Activated naive CD8-positive, alpha-beta T cell treated with anti-CD3 and anti-CD28 coated beads, Interleukin-2, amount 50 U/mL, for 24 hours (primary cell): ENCODE measurements around the gene PIGR.

Experiments
- ATAC-seq: fragments of 150-1000 bp; cut with Tn5 transposase; one replicate; pipeline ENCODE4 v1.10.0; 2021
- DNase-seq: peaks from one replicate; pipeline ENCODE4 v3.0.0; 2021
- H3K27ac Mint-ChIP-seq: one replicate; pipeline ENCODE4 v1.8.0; 2021; ENCODE audit warnings: mild to moderate bottlenecking, mixed read lengths
- H3K27me3 Mint-ChIP-seq: one replicate; pipeline ENCODE4 v1.8.0; 2021; ENCODE audit warnings: mixed read lengths
- H3K36me3 Mint-ChIP-seq: one replicate; pipeline ENCODE4 v1.8.0; 2021; ENCODE audit warnings: low read depth, mixed read lengths
- H3K4me1 Mint-ChIP-seq: one replicate; pipeline ENCODE4 v1.8.0; 2021; ENCODE audit warnings: mixed read lengths
- H3K4me3 Mint-ChIP-seq: one replicate; pipeline ENCODE4 v1.8.0; 2021; ENCODE audit warnings: mild to moderate bottlenecking, moderate library complexity, mixed read lengths
- H3K9me3 Mint-ChIP-seq: one replicate; pipeline ENCODE4 v1.8.0; 2021; ENCODE audit warnings: mixed read lengths

Gene PIGR

GRCh38 chr1:206916000-206916709 is 30.1 kb downstream of the PIGR start:
- Mint-ChIP-seq H3K27ac (no peak overlapping the region), H3K4me3 (no peak overlapping the region), H3K4me1 (peaks cover 81% of the 10 kb centered on the region), H3K27me3 (no peaks in the 10 kb centered on the region), H3K9me3 (no peaks in the 10 kb centered on the region), H3K36me3 (peaks cover 43% of the 10 kb centered on the region)
- DNase-seq (no peak), ATAC-seq (peak; percentile 60)

- Mint-ChIP-seq H3K27me3 (no peaks in the 10 kb centered on the region), H3K4me3 (no peak overlapping the region), H3K36me3 (peaks cover 41% of the 10 kb centered on the region), H3K27ac (no peak overlapping the region), H3K9me3 (no peaks in the 10 kb centered on the region), H3K4me1 (peaks cover 91% of the 10 kb centered on the region)
- DNase-seq (no peak), ATAC-seq (no peak)
These were observed 31.1 kb downstream of the PIGR start for GRCh38 chr1:206915030-206915735.

- Mint-ChIP-seq H3K4me1 (peaks cover 90% of the 10 kb centered on the region), H3K36me3 (peaks cover 39% of the 10 kb centered on the region), H3K27ac (no peak overlapping the region)
These were observed 32.3 kb downstream of the PIGR start for GRCh38 chr1:206913766-206914537.

DNA sequence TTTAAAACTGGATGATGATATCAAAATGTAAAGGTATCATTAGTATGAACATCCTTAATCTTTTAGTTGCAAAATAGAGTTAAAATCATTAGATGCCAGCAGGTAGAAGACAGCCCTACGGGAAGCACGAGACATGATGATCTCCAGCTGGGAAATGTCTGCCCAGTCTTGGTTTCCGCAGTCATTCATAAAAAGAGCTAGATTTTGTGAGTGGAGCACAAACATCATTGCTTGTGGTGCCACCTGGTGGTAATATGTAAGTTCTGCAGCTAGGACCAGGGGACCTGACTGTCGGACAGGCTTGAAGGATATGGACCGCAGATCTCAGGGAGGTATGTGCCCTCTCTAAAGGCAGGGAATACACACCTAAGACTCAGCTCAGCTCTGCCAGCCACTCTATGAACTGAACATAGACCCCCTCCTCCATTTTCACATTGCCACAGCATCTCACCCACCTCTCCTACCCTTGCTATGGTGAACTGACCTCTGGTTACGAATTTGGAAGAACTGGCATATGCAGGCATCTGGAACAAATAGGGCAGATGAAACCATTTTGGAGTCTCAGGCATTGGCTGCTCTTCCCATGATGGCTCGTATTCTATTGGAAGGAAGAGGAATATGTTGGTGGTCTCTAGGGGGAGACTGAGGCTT is 33.7 kb downstream of the PIGR start:
- Mint-ChIP-seq H3K4me1 (peaks cover 91% of the 10 kb centered on the region), H3K4me3 (no peak overlapping the region), H3K9me3 (no peaks in the 10 kb centered on the region), H3K27ac (peak overlapping the region; percentile 0), H3K27me3 (no peaks in the 10 kb centered on the region), H3K36me3 (peaks cover 41% of the 10 kb centered on the region)
- no peak for ATAC-seq
- DNase-seq, result peak; percentile 63

More at GRCh38 chr1:206913766-206914537, 32.3 kb downstream of the PIGR start:
- ATAC-seq (no peak), DNase-seq (no peak)
- Mint-ChIP-seq H3K4me3 (no peak overlapping the region), H3K27me3 (no peaks in the 10 kb centered on the region), H3K9me3 (no peaks in the 10 kb centered on the region)

GRCh38 chr1:206911064-206911663 is 35.1 kb downstream of the PIGR start:
- Mint-ChIP-seq H3K36me3 (peaks cover 38% of the 10 kb centered on the region), H3K27ac (no peak overlapping the region), H3K9me3 (no peaks in the 10 kb centered on the region), H3K4me1 (peaks cover 90% of the 10 kb centered on the region), H3K4me3 (no peak overlapping the region), H3K27me3 (no peaks in the 10 kb centered on the region)
- DNase-seq, result no peak
- ATAC-seq, result no peak

- H3K4me3 Mint-ChIP-seq, result peak overlapping the region; percentile 53
- no peaks in the 10 kb centered on the region for H3K27me3 Mint-ChIP-seq
- H3K27ac Mint-ChIP-seq, result peak overlapping the region; percentile 12
- peaks cover 40% of the 10 kb centered on the region for H3K36me3 Mint-ChIP-seq
- no peaks in the 10 kb centered on the region for H3K9me3 Mint-ChIP-seq
- ATAC-seq, result no peak
- peaks cover 90% of the 10 kb centered on the region for H3K4me1 Mint-ChIP-seq
- DNase-seq, result no peak
These were observed 36.4 kb downstream of the PIGR start for GRCh38 chr1:206909883-206910318.

DNA sequence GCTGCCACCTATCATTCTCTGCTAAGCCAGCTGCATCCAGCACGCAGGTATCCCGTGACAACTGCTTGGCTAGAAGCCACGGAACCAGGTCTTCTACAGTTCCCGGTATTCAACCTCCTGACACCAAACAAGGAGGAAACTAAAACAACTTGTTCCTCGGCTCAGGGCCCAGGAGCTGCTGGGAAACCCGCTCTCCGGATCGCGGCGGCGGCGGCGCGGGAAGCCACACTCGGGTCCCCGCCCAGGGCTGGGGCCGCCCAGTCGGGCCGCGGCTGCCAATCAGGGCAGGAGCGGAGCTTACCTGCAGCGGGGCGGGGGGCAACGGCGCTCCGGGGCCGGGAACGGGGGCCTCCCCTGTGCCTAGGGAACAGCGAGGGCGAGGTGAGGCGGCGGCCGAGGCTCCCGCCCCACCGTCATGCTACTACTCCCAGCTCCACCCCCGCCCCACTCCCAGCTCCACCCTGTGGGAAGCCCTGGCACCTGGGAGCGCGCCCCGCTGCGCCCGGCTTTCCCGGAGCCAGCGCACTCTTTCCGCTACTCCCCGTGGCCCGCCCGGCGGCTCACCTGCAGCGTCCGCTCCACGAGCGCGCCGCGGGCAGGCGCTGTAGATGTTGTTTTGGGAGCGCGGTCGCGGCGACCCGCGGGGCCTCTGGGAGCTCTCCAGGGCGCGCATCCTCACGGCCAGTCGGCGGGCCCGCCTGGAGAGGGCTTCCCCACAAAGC is 36.9 kb downstream of the PIGR start:
- DNase-seq (peak; percentile 52), ATAC-seq (peak; percentile 29)
- H3K4me1 Mint-ChIP-seq, result peaks cover 90% of the 10 kb centered on the region
- no peaks in the 10 kb centered on the region for H3K27me3 Mint-ChIP-seq
- H3K36me3 Mint-ChIP-seq, result peaks cover 44% of the 10 kb centered on the region
- H3K9me3 Mint-ChIP-seq, result no peaks in the 10 kb centered on the region
- peak overlapping the region; percentile 47 for H3K4me3 Mint-ChIP-seq
- H3K27ac Mint-ChIP-seq, result no peak overlapping the region

GRCh38 chr1:206908038-206908437 is 38.2 kb downstream of the PIGR start:
- H3K4me1 Mint-ChIP-seq, result peaks cover 86% of the 10 kb centered on the region
- ATAC-seq (no peak), DNase-seq (no peak)
- H3K36me3 Mint-ChIP-seq, result peaks cover 52% of the 10 kb centered on the region
- no peaks in the 10 kb centered on the region for H3K27me3 Mint-ChIP-seq
- H3K9me3 Mint-ChIP-seq, result no peaks in the 10 kb centered on the region
- H3K27ac Mint-ChIP-seq, result no peak overlapping the region
- peak overlapping the region; percentile 45 for H3K4me3 Mint-ChIP-seq

DNA sequence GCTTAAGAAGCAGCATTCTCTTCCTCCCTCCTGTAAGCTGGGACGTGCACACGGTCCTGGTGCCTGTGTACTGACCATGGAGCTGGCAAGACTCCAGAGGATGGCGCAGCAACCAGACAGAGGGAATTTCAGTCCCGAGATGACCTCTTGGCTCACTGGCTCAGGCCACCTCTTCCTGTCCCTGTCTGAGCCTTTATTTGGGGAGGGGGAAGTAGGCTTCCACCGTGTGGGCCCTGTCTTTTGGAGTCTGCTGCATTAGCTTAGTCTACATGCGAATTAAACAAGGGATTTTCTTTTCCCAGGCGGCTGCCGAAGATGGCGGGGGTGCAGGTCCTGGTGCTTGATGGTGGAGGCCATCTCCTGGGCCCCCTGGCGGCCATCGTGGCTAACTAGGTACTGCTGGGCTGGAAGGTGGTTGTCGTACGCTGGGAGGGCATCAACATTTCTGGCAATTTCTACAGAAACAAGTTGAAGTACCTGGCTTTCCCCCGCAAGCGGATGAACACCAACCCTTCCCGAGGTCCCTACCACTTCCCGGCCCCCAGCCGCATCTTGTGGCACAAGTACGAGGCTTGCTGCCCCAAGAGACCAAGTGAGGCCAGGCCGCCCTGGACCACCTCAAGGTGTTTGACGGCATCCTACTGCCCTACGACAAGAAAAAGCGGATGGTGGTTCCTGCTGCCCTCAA is 38.8 kb downstream of the PIGR start:
- peaks cover 86% of the 10 kb centered on the region for H3K4me1 Mint-ChIP-seq
- no peaks in the 10 kb centered on the region for H3K9me3 Mint-ChIP-seq
- H3K4me3 Mint-ChIP-seq, result no peak overlapping the region
- peaks cover 53% of the 10 kb centered on the region for H3K36me3 Mint-ChIP-seq
- DNase-seq, result no peak
- no peak for ATAC-seq
- H3K27ac Mint-ChIP-seq, result no peak overlapping the region
- H3K27me3 Mint-ChIP-seq, result no peaks in the 10 kb centered on the region

DNA sequence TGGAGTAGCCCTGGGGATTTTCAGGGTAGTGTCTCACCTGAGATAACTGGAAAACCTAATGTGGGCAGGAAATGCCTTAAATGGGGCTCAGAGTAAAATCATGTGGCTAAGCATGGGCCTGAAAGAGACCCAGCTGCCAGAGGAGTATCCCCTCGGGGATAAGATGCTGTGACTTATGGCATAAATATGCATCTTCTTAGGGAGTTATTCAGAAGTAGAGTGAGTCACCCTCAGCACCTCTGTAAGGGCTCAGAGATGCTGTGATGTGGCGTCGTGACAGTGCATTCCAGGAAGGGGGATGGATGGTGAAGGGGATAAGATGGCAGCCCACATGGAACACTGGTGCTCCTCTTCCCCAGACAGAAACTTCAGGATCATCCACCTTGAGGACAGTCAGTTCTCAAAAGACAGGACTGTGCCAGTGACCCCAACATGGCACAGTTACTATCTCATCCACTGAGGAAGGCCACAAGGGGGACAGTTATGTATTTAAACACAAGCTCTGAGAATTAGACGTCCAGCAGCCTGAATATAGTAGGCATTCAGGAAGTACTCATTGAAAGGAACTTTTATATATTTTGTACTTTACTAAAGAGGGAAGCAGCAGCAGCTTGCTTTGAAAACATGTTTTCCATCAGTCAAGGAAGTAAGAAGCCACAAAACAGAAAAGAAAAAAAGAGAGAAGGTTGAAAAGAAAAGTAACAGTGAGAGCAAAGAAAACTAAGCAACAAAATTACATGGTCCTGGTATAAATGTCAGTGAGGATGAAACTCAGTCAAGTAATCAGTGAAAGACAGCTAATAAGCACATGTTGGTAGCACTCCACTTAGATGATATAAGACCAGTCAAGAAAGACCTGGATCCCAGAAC is 40.7 kb downstream of the PIGR start:
- Mint-ChIP-seq H3K36me3 (peaks cover 53% of the 10 kb centered on the region), H3K4me3 (peak overlapping the region; percentile 55), H3K27ac (peak overlapping the region; percentile 91), H3K4me1 (peaks cover 86% of the 10 kb centered on the region), H3K9me3 (no peaks in the 10 kb centered on the region), H3K27me3 (no peaks in the 10 kb centered on the region)
- ATAC-seq (peak; percentile 94), DNase-seq (peak; percentile 53)

GRCh38 chr1:206904423-206905142 is 41.7 kb downstream of the PIGR start:
- Mint-ChIP-seq H3K4me3 (no peak overlapping the region), H3K9me3 (no peaks in the 10 kb centered on the region), H3K27me3 (no peaks in the 10 kb centered on the region), H3K27ac (peak overlapping the region; percentile 91), H3K36me3 (peaks cover 51% of the 10 kb centered on the region), H3K4me1 (peaks cover 87% of the 10 kb centered on the region)
- DNase-seq (no peak), ATAC-seq (no peak)

DNA sequence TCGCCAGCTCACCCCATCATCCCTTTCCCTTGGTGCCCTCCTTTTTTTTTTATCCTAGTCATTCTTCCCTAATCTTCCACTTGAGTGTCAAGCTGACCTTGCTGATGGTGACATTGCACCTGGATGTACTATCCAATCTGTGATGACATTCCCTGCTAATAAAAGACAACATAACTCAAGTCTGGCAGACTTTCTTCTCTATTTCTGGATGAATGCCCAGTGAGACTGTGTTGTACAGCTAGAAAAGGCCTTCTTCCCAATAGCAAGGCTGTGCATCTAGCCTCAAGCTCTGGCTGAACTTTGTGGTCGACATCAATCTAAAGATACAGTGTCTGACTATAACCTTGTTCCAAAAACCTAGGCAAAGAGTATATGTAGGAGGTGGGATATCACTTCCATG is 42.6 kb downstream of the PIGR start:
- Mint-ChIP-seq H3K4me1 (peaks cover 89% of the 10 kb centered on the region), H3K27ac (peak overlapping the region; percentile 61), H3K36me3 (peaks cover 48% of the 10 kb centered on the region), H3K4me3 (no peak overlapping the region), H3K27me3 (no peaks in the 10 kb centered on the region), H3K9me3 (no peaks in the 10 kb centered on the region)
- no peak for ATAC-seq
- no peak for DNase-seq
